HG03378 (cell line): Measurements from ENCODE around the gene DNAH2.

Experiments used
- ATAC-seq: cut with Tn5 transposase; IDR thresholded peaks from one replicate; pipeline ENCODE4 v1.9.1; 2021; ENCODE audit warnings: mild to moderate bottlenecking, moderate library complexity; ENCODE audit not compliant: unreplicated experiment

DNAH2 gene, protein sequence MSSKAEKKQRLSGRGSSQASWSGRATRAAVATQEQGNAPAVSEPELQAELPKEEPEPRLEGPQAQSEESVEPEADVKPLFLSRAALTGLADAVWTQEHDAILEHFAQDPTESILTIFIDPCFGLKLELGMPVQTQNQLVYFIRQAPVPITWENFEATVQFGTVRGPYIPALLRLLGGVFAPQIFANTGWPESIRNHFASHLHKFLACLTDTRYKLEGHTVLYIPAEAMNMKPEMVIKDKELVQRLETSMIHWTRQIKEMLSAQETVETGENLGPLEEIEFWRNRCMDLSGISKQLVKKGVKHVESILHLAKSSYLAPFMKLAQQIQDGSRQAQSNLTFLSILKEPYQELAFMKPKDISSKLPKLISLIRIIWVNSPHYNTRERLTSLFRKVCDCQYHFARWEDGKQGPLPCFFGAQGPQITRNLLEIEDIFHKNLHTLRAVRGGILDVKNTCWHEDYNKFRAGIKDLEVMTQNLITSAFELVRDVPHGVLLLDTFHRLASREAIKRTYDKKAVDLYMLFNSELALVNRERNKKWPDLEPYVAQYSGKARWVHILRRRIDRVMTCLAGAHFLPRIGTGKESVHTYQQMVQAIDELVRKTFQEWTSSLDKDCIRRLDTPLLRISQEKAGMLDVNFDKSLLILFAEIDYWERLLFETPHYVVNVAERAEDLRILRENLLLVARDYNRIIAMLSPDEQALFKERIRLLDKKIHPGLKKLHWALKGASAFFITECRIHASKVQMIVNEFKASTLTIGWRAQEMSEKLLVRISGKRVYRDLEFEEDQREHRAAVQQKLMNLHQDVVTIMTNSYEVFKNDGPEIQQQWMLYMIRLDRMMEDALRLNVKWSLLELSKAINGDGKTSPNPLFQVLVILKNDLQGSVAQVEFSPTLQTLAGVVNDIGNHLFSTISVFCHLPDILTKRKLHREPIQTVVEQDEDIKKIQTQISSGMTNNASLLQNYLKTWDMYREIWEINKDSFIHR (N-terminal part only)

DNA sequence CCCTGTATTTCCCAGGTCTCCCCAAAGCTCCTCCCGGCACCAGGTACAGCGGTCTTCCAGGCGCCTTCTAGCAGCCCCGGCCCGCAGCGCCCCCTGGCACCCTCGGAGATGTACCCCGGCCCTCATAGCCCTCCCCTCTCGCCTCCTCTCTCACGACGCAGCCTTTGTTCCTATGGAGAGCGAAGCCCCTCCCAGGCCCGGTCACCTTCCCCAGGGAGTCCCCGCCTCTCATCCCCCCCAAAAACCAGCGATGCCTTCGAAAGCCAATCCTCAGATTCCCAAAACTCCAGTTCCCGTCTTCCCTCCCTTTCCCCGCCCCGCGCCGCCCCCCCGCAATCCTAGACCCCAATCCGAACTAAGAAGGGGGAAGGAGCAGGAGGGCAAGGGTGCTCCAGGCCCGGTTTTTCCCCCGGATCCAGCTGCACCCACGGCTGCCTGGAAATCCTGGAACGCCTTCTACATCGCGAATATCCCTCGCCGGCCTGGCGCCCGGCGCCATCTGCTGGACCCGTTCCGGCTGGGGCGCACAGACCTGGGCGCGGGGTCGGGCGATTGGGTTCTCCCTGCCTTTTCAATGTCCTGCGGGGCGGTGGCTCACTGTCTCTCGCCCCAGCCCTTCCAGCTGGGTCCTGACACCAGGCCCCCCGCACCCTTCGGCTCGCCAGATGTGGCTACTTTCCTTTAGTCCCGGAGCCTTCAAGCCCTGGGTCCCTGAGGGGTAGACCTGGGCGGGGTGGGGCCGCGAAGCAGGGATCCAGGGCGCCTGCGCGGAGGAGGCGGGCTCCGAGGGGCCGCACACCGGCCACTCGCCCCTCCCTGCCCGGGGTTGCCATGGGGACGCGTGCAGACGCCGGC lies at the start of gene DNAH2:
Gene DNAH2 (plus strand): TSS at position 844 of the 855 bp plus-strand sequence. CDS start 1,991 bp downstream, outside the sequence.
- no peak for ATAC-seq

DNA sequence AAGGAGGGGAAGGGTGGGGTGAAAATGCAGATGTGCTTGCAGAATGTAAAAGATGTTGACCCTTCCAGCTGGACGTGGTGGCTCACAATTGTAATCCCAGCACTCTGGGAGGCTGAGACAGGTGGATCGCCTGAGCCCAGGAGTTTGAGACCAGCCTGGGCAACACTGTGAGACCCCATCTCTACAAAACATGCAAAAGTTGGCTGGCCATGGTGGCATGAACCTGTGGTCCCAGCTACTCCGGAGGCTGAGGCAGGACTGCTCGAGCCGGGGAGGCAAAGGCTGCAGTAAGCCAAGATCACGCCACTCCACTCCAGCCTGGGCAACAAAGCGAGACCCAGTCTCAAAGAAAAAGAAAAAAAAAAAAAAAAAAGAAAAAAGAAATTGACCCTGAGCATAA lies 49.1 kb upstream of the DNAH2 start:
- no peak for ATAC-seq

DNA sequence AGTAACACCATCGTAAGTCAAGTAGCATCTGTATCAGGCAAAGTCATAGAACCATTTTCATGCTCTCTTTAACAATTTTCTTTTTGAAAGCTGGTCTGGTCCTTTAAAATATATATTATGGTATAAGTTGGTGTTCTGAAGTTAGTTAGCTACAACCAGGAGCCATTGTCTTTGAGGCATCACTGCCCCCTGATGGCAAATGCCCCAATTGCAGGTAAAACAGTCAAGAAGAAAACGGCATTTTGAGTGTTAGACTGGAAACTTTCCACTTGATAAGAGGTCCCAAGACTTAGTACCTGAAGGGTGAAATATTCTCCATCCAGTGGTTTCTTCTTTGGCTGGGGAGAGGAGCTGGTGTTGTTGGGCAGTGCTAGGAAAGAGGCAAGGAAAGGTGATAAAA lies 44.3 kb upstream of the DNAH2 start:
- no peak for ATAC-seq

DNA sequence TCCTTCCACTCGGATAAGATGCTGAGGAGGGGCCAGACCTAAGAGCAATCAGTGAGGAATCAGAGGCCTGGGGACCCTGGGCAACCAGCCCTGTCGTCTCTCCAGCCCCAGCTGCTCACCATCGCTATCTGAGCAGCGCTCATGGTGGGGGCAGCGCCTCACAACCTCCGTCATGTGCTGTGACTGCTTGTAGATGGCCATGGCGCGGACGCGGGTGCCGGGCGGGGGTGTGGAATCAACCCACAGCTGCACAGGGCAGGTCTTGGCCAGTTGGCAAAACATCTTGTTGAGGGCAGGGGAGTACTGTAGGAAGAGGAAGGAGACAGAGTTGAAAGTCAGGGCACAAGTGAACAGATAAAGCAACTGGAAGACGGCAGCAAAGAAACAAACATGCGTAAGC lies 42.6 kb upstream of the DNAH2 start:
- ATAC-seq = no peak

DNA sequence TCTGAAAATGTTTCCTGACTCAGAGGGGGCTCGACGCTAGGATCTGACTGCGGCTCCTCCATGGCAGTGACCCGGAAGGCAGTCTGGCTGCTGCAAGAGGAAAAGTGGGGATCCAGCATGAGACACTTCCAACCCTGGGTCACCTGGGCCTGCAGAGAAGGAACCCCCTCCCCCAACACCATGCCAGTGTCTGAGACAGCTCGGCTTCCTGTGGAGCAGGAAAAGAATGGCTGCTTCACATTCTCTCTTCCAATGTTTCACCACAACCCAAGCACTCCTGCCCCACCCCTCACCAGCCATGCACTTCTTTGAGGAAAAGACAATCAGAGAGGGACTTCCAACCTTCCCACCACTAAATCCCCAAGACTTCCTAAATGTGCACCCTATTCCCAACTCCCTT lies 41.0 kb upstream of the DNAH2 start:
- ATAC-seq = no peak

DNA sequence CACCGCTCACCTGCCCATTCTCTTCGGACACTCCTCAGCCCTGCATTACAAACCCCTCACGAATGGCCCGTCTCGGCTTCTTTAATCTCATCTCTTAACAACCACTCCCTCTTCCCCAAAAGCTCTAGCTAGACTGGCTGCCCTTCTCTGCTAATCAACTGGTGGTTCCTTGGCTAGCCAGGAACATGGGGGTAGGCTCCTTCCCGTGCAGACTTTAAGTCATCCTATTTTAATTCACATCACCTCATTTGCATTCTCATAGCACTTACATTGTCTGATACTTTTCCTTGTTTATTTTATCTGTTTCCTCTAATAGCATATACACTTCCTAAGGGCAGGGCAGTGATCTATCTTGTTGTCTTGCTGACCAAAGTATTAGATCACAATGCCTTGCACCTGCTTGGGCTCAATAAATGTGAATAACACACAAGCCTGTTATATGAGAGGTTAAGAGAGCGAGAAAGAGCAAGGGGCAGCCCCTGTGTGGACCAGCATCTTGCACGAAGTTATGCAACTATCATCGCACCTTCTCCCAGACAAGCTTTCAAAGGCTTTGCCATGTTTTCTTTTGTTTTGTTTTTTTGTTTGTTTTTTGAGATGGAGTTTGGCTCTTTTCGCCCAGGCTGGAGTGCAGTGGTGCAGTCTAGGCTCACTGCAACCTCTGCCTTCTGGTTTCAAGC lies 40.0 kb upstream of the DNAH2 start:
- ATAC-seq = no peak

DNA sequence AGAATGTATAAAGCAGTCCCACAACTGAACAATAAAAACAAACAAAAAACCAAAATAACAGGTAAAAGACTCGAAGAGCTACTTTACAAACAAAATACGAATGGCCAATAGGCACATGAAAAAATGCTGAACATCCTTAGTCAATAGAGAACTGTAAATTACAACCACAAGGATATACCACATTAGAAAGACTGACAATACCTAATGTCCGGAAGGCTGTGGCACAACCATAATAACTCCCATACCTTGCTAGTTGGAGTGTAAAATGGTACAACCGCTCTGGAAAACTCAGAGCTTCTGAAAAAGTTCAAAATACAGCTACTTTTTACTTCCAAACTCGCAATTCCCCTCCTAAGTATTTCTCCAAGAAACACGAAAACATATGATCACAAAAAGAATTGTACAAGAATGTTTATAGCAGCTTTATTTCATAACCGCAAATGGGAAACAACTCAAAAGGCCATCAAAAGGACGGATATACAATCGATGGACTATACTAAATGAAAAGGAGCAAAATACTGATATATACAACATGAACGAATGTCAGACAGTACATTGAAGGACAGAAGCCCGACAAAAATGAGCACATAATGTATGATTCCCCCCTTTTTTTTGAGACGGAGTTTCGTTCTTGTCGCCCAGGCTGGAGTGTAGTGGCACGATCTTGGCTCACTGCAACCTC lies 32.6 kb upstream of the DNAH2 start:
- no peak for ATAC-seq

DNA sequence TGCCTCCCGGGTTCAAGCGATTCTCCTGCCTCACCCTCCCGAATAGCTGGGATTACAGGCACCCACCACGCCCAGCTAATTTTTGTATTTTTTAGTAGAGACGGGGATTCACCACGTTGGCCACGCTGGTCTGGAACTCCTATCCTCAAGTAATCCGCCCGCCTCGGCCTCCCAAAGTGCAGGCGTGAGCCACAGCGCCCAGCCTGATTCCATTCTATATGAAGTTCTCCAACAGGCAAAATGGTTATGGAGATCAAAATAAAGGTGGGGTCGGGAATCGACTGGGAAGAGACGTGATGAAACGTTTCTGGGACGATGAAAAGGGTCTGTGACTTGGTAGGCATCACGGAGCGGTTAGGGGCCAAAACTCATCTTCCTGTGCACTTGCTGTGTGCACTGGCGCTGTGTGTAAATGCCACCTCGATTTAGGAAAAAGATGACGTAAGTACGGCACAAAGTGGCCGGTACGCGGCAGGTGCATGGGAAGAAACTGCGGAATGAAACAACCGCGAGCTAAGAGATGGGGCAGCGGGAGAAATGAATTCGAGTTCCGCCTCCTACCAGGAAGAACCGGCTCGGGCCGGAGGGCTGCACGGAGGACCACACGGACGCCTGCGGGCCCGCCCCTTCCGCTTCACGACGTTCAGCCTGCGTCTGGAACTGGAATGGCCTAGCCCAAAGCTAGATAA lies 31.9 kb upstream of the DNAH2 start:
- peak; percentile 45 for ATAC-seq

DNA sequence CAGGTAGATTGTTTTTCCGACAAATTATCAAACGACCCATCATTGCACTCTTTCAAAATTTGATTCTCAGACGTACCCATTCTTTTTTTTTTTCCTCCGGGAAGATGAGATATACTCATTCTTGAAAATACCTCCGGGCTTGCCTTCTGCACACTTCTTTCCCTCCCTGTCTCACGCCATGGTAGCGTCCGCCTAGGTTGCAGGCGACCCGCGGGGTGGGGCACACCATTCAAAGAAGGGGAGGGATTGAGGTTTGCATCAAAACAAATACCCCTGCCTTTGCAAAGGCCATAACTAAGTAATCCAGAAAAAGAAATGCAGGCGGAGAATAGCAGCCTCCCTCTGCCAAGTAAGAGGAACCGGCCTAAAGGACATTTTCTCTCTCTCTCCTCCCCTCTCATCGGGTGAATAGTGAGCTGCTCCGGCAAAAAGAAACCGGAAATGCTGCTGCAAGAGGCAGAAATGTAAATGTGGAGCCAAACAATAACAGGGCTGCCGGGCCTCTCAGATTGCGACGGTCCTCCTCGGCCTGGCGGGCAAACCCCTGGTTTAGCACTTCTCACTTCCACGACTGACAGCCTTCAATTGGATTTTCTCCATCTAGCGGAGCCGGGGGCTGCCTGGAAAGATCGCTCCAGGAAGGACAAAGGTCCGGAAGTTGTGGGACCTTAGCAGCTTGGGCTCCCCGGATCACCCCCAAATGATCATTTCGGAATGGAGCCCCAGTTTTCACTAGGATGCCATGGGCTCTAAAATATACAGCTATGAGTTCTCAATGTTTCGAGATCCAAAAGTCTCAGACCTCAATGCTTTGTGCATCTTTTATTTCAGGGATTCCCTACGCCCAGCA lies 31.1 kb upstream of the DNAH2 start:
- ATAC-seq = peak; percentile 46

DNA sequence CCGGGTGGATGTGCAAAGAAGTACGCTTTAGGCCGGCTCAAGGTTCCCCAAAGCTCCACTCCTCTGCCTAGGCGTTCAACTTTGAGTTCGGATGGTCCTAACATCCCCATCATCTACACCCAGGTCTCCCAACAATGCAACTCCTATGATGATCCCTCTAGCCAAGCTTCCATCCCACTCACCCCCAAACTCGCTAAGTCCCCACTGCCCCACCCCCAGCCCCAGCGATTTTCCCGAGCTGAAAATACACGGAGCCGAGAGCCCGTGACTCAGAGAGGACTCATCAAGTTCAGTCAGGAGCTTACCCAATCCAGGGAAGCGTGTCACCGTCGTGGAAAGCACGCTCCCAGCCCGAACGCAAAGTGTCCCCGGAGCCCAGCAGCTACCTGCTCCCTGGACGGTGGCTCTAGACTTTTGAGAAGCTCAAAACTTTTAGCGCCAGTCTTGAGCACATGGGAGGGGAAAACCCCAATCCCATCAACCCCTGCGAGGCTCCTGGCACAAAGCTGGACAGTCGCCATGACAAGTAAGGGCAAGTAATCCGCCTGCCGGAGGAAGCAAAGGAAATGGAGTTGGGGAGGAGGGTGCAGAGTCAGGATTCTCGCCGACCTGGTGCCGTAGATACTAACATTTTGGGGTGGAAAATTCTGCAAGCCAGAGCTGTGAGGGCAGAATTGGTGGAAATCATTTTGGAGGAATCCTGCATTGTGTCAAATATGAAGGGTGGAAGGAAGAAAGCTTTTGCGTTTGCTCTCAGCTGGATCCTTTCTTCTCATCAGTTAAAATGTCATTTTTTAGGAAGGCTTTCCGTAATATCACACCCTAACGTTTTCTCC lies 30.3 kb upstream of the DNAH2 start, which contains the start of gene TP53:
Gene TP53 (minus strand): TSS at position 419 of the 836 bp plus-strand sequence. CDS start 10,896 bp downstream, outside the sequence.
- ATAC-seq = no peak

DNA sequence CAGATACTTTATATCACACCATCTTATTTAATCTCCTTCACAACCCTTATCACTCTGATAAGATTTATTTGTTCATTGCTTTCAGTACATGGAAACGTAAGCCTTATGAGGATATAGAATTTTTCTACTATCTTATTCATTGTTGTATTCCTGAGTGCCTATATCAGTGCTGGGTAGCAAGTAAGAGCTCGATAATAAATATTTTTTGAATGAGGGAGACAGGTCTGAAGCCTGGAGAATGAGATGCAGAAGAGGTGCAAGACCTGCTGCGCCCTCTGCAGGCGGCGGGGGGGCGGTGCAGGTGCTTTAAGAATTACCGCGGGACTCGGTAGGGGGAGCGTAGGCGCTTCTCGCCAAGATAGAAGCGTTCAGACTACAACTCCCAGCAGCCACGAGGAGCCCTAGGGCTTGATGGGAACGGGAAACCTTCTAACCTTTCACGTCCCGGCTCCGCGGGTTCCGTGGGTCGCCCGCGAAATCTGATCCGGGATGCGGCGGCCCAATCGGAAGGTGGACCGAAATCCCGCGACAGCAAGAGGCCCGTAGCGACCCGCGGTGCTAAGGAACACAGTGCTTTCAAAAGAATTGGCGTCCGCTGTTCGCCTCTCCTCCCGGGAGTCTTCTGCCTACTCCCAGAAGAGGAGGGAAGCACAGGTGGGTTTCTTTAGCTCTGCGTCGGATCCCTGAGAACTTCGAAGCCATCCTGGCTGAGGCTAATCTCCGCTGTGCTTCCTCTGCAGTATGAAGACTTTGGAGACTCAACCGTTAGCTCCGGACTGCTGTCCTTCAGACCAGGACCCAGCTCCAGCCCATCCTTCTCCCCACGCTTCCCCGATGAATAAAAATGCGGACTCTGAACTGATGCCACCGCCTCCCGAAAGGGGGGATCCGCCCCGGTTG lies 29.4 kb upstream of the DNAH2 start, which contains the start of gene WRAP53:
Gene WRAP53 (plus strand): TSS at position 570 of the 900 bp plus-strand sequence. CDS start 172 bp downstream, at position 742.
- peak; percentile 60 for ATAC-seq

DNA sequence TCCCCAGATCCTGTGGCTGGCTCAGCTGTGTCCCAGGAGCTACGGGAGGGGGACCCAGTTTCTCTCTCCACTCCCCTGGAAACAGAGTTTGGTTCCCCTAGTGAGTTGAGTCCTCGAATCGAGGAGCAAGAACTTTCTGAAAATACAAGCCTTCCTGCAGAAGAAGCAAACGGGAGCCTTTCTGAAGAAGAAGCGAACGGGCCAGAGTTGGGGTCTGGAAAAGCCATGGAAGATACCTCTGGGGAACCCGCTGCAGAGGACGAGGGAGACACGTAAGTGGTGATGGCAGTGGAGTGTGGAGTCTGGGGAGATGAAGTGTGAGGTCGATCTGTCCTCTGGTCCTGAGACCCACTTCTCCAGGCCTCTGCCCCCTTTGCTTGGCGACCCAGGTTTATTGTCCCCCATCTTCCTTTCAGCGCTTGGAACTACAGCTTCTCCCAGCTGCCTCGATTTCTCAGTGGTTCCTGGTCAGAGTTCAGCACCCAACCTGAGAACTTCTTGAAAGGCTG lies 28.7 kb upstream of the DNAH2 start:
- ATAC-seq = no peak

DNA sequence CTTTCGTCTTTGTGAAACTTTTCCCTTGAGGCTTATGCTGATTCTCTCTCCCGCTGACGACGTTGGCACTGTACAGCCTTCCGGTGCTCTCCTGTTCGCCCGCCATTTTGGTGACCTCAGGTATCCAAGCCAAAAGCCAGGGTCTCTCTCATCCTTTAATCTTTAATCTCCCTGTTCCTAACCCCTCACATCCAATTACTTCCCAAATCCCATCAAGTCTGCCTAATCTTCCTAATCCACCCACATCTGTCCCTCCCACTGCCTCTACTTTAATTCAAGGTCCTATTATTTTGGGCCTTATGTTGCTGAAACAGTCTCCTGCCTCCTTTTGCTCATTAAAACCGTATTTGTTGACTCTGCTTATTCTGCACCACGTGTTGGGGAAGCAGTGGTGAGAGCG lies 22.0 kb upstream of the DNAH2 start:
- ATAC-seq = no peak

DNA sequence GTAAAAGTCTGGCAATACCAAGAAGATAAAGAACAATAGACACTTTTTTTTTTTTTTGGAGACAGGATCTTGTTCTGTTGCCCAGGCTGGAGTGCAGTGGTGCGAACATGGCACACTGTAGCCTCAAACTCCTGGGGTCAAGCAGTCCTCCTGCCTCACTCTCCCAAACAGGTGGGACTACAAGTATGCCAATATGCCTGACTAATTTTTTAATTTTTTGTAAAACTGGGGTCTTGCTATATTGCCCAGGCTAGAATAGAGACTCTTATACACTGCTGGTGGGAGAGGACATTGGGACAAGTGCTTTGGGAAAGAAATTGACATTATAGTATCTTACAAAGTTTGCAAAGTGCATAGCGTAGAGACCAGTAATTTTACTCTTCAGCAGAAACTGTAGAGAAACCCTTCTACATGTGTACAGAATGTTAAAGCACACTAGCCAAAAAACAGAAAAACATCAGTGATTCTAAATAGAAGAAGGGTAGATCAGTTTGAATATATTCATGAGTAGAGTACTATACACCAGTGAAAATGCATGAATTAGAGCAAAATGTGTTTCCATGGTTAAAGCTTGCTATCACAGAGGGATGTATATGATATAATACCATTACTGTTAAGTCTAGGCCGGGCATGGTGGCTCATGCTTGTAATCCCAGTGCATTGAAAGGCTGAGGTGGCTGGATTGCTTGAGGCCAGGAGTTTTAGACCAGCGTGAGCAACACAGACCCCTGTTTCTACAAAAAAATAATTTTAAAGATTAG lies 19.5 kb upstream of the DNAH2 start:
- no peak for ATAC-seq

DNA sequence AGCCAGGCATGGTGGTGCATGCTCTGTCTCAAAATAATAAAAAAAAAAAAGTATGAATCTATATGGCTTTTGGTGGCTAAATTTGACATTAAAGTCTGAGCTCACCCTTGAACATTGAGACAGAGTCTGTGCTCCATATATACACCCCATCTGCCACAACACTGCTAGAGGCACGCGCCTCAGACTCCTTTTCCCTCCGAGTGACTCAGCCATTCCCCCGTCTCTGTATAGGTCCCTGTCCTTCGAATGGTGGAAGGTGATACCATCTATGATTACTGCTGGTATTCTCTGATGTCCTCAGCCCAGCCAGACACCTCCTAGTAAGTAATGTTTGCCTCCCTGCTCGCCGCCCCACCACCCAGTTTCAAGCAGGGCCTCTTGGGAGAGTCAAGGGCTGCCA lies 17.0 kb upstream of the DNAH2 start:
- no peak for ATAC-seq
